GM19035 (cell line): ENCODE results near the gene DEFB131A.
"Not testable (repeated sequence)": the region's sequence is repeated elsewhere in the genome, so short reads cannot be mapped to it uniquely, and the experiment has no call there.

Source experiments
- ATAC-seq: cut with Tn5 transposase; IDR thresholded peaks from one replicate; pipeline ENCODE4 v1.9.1; 2021; ENCODE audit not compliant: unreplicated experiment

The DEFB131A gene

DNA sequence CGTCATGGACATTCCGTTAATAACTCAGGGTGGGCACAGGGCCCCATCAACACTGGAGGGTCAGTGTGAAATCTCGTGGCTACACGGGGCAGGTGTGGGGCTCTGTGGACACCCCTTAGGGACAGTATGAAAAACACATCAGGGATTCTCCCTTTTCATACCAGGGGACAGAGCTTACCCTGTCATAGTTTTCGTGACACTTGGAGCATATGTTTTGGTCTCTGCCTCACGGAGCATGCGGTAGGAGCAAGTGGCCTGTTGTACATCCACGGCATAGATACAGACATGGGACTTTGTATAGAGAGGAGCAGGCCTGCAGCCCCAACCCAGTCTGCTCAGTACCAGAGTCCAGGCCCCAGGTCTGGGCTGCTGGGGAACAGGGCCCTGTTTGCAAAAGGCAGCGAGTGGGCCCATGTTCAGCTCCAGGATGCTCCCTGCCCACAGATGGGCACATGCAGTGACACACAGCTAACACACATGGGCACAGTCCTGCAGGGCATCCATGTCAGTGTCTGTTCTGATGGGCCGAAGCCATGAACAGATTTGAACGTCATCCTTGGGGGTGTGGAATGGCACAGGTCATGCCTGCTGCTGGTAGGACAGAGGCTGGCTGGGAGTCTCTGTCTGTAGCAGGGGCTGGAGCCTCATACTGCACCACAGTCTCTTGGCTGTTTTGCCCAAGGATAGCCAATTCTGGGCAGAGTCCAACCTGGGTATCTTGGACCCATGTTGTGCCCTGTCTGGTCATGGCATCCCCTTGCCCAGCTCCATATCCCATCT lies 50.2 kb downstream of the DEFB131A start:
- not testable (repeated sequence) for ATAC-seq

DNA sequence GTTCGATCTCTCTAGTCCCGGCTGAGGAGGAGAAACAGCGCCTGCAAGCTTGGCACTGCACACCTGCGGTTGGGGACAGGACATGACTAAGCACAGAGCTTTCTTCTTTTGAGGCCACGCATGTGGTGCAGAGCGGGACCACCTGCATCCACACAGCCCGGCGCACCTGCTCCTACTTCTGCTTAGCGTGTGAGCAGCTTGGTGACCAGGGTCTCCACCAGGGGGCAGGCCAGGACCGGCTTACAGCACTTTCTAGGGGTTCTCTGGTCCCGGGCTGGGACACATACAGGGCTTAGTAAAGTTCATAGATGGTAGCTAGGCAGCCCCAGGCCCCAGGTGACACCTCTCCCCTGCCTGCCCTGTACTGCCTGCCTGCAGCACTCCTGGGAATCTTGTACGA lies 51.2 kb downstream of the DEFB131A start:
- not testable (repeated sequence) for ATAC-seq

DNA sequence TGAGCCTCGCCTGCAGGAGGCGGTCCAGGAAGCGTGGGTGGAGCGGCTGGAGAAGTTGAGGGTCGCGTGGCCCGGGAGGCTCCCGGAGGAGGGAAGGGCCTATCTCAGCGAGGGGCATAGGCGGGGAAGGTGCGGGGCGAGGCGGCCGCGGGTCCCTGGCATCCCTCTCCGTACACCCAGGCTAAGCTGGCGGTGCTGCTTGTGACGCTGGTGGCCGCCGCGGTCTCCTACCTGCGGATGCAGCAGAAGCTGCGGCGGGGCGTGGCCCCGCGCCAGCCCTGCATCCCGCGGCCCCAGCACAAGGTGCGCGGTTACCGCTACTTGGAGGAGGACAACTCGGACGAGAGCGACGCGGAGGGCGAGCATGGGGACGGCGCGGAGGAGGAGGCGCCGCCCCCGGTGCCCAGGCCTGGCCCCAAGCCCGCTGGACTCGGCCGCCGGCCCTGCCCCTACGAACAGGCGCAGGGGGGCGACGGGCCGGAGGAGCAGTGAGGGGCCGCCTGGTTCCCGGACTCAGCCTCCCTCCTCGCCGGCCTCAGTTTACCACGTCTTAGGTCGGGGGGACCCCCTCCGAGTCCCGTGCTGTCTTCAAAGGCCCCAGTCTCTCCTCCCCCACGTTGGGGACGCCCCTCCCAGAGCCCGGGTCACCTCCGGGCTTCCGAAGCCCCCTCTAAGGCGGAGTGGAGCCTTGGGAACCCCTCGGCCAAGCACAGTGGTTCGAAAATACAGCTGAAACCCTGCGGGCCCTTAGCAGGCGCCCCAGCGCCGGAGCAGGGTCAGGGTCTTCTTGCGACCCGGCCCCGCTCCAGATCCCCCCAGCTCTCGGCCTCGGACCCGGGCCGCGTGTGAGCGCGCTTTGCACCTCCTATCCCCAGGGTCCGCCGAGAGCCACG lies 53.6 kb downstream of the DEFB131A start:
- ATAC-seq = not testable (repeated sequence)

DNA sequence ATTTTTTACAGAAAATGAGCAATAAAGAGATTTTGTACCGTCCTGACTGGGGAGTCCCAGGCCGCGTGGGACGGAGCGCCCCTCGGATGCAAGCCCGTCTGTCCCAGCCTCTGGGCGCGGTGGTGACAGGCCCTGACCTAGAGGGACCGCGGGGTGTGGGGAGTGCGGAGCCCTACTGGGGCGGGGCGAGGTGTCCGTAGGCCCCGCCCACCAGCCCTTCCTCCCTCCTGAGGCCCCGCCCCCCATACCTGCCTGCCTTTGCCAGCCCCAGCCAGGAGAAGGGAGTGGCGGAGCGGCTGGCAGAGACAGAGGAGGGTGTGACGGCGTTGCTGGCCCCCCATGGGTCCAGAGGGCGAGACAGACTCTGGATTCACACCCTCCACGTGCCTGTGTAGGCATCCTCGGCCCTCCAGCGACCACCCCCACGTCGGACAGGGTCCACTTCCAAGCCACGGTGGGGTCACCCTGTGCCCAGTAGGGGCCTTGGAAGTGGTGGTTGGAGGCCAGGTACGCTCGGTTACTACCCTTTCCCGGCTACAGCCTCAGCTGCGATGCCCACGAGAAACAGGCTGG lies 54.3 kb downstream of the DEFB131A start:
- not testable (repeated sequence) for ATAC-seq

DNA sequence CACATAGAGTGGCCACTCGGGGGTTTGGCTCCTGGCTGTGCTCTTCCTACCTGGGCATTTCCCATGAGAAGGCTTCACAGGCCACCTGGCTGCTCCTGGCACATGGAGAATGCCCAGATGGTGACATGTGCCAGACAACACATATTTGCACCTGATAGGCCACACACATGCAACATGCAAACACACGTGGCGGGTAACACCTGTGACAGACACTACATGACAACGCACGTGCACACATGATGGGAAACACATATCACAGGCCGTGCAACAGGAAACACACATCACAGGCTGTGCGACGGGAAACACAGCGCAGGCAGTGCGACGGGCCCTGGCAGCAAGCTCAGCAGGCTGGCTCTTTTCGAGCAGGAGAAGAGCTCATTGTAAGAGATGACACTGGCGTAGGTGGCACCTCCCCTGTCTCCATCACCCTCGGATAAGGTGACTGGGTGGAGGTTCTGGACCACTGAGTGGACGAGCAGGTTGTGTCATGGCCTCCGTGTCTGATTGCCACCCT lies 55.8 kb downstream of the DEFB131A start:
- not testable (repeated sequence) for ATAC-seq
